GDM1 (cell line): ENCODE results near the gene SLC9A9.
"Not testable (repeated sequence)": the region's sequence is repeated elsewhere in the genome, so short reads cannot be mapped to it uniquely, and the experiment has no call there.

ENCODE experiments used
- DNase-seq: peaks from one replicate; lab custom pipeline; 2025; lab: John Stamatoyannopoulos, UW

The SLC9A9 gene

DNA sequence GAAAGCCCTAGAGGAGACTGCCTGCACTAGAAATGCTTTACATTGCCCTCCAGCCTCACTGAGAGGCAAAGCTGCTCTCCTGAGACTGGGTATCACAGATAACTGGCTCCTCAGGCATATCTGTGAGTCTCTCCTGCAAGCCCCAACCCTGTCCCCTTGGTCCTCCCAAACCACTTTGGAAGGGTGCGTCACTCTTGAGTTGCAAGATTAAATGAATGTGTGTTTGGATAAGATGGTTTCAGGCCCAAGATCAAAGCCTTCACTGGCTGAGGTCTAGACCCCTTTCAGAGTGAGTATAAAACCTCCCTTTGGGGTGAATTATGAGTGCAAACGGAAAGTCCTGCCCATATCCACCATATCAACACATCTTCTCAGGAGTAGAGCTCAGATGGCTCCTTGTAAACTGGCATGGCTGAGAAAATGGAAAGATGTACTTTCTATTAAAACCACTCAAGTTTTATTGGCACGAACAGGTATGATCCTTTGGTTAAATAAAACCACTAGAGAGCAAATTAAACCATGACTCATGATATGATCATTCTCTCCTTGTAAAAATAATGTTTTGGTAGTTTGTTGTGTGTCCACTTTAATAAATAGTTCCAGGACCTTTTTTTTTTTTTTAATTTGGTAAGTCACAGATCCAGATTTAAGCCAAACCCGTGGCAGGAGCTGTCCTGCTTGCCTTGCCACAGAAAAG lies 564.7 kb downstream of the SLC9A9 start:
- no peak for DNase-seq

DNA sequence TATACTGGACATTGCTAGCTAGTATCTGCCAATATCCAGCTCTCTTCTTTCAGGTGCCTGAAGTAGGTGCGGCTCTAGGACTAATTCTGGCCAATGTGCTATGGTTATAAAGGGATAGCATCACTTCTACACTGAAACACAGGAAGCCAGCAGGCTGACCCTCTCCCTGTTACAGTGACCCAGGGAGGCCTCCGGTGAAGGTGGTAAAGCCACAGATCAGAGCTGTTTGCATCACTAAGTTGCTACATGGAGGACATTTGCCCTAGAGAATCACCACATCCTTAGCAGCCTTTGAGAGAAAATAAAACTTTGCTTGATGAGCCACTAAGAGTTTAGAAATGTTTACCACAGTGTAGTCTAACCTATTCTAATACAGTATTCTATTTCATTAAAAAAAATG lies 567.3 kb downstream of the SLC9A9 start:
- DNase-seq = no peak

DNA sequence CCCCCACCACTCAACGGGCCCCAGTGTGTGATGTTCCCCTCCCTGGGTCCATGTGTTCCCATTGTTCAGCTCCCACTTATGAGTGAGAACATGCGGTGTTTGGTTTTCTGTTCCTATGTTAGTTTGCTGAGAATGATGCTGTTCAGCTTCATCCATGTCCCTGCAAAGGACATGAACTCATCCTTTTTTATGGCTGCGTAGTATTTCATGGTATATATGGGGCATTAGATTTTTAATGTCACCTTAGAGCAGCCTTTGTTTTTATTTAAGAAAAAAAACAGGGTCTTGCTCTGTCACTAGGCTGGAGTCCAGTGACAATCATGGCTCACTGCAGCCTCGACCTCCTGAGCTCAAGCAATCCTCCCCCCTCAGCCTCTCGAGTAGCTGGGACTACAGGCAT lies 568.7 kb downstream of the SLC9A9 start:
- DNase-seq = not testable (repeated sequence)

DNA sequence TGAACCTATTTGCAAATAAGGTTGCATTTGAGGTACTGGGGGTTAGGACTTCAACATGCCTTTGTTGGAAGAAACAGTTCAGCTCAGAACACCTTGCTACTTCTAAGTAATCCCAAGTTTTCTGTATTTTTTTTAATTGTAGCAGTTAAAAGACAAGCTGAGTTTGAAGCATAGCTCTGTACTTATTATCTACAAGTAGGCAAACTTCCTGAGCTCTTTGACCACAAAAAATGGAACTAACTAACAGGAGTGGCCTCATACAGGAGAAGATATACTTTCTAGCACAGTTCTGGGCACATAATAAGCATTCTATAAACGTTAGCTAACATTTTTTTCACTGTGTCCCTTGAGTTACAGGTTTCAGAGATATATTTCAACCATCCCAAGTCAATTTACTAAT lies 569.5 kb downstream of the SLC9A9 start:
- DNase-seq = no peak

DNA sequence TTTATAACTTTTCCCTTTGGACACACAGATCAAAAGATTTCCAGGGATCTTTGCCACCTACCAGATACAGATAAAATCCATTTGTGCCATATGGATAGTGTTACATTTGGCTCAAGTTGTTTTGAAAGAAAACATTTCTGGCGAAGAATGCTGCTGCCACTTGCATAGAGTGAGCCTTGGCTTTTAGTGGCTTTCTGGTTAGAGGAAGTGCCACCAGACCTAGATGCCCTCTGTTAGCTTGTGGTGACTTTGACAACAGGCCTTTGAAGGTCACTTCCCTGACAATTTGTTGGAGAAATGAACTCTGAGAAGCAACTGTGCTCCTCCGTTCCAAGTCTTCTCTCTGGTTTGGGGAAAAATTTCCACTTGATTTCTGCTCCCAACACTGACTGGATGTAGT lies 570.7 kb downstream of the SLC9A9 start:
- DNase-seq = no peak

DNA sequence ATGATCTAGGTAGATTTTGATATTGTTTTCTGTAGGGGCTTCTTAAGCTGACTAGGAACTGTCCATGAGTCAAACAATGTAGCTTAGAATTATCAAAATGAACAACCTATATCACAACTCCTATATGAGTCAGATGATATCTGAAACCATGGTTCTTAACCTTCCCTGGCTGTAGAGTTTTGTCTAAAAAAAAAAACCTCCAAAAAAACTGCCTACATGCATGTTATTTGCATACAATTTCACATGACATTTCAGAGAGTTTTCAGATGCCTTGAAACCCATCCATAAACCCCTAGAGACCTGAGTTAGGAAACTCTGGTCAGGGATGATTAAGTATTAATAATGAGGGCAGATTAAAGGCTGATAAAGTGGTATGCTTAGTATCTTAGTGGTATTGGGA lies 571.7 kb downstream of the SLC9A9 start:
- no peak for DNase-seq

DNA sequence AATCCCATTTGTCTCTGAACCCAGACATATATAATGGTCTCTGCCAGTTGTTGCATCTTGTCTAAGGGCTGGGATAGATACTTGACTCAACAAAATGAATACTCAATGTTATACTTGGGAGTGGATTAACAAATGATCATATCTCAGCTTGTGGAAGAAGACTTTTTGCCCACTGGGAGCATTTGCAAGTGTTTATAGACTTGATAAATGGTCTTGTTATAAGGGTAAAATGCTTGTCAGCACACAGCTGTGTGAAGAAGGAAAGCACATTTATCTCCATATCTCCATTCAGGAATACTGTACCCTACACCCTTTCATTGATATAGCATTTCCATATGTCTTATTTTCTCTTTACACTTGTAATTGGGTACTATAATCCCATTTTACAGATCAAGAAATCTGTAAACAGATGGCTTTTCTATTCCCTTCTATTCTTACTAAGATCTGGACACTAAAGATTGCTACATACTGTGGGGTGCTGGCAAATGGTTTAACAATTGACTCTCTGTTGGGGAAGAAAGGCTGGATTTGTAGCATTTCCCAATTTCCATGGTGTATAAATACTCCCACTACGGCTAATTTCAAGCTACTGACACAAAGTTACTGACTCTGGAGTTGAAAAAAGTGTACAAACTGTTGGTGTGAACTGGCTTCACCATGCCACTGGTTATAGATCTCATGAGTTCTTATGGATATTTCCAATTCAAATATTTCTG lies 574.1 kb downstream of the SLC9A9 start:
- DNase-seq = no peak

DNA sequence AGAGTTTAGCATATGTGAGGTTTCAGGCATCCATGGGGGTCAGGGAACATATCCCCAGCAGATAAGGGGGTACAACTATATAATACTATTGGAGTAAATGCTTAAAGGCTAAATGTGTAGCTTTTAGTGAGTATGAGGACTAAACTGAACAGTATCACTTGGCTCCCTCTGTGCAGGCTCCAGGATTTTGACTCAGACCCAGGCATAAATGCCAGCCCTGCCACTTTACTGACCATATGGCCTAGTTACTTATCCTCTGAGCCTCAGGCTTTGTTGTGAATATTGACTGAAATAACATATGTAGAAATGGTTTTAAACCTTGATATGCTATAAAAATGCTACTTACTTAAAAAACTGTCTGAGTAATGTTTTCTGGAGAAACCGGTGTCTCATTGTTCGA lies 577.1 kb downstream of the SLC9A9 start:
- DNase-seq = no peak

DNA sequence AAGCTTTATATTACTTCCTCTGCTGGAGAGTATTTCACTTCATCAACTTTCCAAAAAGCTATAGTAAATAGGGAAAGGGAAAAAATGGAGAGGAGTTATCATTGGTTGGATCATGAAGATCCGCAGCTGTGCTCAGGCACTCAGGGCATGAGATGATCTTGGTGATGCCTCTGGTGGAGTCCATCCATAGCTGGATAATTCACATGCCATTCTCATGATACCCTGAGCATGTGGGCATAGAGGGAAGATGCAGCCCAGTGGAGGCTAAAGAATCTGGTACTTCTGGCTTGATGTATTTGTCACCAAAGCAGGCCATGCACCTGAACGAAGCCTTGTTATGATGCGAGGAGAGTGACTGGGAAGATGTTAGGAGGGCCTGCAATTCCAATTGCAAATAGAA lies 578.5 kb downstream of the SLC9A9 start:
- DNase-seq = no peak

DNA sequence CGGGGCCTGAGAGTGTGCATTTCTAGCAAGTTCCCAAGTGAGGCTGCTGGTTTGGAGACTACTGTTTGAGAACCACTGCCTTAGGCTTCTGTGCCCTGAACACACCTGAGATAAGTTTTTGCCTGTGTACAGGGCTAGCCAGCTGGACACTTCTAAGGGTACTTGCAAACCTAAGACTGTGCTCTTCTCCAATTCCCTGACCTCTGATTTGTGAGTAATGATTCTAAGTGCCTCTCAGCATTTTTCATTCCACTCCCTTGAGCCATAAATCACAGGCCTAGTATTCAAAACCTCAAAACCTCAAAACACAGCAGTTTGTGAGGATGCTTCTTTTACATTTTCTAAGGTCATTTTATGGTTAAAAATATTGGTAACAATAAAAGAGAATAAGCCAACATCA lies 580.3 kb downstream of the SLC9A9 start:
- DNase-seq = no peak

DNA sequence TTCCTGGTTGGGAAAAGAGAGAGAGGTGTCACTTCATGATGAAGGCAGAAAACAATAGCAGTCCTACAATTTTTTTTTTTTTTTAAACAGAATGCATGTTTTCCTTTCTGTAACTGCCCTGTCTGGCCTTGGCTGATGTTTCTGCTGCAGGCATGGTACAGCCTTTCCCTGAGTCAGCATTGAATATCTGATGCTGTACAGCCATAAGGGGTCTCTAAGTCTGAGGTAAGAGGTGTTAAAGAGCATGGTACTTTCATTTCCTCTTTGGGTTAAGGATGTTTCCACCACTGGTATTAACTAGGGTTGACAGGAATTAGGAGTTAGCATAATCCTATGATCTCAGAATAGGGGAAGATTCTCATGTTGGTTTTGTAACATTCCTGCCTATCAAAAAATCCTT lies 581.3 kb downstream of the SLC9A9 start:
- DNase-seq = no peak

DNA sequence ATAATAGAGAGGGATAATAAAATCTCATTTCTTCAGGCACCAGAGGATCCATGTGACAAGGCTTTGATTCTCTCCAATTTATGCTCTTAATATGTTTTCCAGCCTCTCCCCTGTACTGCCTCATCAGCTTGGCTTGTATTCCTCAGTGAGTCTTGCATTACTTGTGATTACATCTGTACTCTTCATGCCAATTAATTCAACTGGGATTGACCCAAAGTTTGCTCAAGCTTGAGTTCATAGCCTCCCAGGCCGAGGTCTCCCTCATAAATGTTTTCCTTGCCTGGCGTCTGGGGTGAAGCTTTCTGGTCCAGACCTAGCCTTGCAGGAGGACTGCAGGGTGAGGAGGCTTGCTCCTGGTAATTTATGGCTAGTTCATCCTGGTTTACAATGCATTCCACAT lies 581.8 kb downstream of the SLC9A9 start:
- no peak for DNase-seq

DNA sequence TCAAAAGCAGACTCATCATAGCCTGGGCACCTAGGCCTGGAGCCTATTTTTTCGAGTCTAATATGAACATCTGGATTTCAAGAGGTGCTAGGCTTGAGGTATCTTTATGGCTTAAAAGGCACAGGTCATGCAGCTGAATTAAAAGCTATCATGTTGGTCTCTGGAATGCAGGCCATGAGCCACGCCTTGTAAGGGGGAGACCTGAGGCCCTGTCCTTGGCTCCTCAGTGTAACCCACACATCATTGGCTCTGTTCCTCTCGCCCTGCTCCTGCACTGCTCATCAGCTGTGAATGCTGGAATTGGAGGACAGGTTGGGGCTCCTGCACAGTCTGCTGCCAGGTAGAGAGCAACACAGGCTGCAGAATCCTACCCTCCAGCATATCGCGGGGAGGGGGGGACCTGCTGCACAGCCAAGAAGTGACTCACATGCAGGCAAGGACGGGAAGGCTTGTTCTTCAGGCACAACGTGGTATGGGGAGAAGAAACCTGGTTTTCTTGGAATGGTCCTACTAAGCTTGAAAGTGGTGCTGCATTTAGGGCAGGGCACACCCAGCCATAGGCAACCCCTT lies 582.7 kb downstream of the SLC9A9 start:
- no peak for DNase-seq

DNA sequence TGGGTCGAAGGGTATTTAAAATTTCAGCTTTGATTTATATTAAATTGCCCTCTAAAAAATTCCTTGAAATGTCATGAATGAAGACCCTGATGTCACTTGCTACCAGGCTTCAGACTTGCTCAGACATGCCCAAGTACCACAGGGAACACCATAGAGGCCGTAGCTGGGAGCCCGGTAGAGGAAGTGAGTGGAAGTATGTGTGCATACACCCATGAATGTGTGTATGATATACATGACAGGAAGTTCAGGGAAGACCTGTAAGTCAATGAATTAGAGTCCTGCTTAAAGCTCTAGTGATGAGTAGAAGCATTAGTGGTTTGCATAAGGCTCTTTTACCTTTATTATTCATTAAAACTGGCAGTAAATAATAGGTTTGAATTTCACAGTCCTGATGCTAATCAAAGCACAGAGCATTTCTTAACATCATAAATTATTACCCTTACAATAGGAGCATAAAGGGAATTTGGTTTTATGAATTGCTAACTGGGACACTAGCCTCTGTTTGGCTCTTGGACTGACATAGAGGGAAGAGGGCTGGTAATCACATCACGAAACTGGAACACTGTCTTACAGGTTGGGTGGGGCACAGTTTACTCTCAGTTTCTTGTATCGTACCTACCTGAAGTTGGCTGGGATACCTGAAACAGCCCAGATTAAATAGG lies 584.3 kb downstream of the SLC9A9 start:
- peak; percentile 18 for DNase-seq

DNA sequence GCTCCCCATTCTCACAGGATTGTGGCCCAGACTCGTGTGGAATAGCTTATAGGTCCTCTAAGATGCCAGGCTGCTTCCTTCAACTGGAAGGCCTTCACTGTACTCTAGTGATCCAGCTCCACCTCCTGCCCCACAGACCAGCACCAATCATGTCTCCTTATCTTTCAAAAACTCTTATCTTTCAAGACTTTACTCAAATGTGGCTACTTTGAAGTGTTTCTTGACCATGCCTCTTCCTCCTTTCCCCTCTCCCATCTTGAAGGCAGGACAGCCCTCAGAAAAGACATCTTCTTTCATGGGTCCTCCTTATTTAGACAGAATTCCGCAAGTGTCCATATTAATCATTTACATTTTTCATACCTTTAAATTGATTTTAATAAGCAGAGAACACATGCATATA lies 586.4 kb downstream of the SLC9A9 start:
- DNase-seq = no peak

DNA sequence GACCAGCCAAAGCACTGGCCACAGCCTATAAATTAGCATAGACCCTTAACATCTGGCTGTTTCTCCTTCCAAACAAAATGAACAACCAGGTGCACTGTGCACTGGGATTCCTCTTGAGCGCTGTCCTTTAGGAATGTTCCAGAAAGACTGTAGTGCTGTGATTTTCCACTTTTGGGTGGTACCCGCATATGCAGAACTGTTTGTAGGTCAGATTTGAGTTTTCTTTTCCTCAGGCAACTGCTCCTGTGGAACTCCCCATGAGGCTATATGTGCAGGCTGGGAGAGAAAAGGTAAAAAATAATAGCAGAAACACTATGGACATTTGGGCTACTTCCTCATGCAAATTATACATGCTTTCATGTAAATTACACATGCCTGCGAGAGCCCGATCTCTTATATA lies 589.6 kb downstream of the SLC9A9 start:
- no peak for DNase-seq

DNA sequence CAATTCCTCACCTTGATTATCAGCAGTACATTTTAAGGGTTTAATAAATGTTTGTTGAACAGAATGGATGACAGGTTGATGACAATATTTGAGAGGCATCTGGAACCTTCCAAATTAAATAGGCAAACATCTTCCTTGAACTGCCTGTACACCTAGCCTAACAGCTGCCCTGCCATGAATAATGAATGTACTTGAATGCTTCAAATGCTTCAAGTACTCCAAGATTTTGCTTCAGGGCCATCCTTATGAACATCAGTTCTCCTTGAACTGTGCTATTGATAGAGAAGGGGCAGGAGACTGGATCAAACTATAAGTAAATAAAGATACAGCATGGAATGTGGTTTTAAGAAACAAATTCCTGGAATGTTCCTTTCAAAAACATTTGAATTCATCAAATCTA lies 591.9 kb downstream of the SLC9A9 start:
- DNase-seq = no peak

DNA sequence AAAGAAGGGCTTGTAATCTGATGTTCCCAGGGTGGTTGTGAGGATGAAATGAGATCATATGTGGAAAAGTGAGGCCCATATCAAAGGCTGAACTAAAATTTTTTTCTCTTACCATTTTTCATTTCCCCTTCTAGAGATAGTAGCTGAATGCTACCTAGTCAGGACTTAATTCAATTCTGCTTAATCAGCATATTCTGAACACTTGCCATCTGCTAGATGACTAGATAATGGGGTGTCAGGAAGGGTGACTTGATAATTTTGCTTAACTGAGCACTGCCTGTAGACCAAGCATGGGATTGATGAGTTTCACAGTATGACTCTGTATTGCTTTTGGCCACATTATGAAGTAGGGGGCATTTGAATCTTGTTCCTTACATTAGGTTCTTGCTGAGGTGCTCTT lies 592.5 kb downstream of the SLC9A9 start:
- DNase-seq = no peak

DNA sequence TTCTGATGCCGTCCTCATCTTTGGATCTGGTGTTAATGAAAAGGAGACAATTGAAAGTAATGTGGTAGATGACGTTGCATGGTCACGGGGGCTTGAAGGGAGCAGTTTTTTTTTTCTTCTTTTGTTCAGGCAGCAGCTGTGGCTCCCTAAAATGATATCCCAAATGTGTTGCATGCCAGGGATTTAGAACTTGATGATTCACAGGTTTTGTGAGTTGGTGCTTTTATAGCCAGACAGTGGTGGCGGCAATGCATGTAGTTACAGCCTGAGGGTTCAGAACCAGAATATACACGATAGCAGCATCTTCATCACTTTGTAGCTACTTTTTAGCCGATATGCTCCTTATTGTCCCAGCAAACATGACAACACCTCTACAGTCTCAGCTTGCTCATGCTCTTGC lies 595.3 kb downstream of the SLC9A9 start:
- DNase-seq = no peak

DNA sequence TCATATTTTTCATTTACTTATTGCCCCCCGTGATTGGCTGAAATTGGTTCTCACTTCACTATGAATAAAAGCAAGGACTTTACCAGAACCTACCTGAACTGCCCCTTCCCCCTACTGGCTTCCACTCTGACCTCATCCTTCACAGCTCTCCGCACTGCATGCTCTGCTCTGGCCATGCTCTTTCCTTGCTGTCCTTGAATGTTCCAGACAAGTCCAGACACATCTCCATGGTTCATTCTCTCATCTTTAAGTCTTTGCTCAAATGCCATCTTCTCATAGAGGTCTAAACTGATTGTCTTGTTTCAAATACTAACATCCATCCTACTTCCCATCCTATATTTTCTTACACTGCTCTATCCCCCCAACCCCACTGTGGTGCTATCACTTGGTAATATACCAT lies 599.3 kb downstream of the SLC9A9 start:
- DNase-seq = no peak

DNA sequence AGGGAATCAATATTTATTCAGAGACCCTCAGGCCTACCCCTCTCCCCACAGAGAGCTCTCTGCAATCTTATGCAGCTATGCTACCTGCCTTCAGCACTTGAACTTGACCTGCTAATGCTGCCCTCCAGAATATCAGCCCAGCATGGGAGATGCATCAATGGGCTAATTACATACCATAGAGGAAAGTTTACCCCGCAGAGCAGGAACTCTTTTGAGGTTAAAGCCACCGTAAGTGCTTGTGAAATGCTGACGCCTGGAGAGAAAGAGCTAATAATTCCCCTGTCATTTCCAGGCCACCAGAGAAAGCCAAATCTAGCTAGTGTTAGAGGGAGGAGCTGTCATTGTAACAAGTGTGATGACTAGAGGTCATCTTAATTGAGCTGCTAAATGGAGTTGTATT lies 601.2 kb downstream of the SLC9A9 start:
- no peak for DNase-seq

DNA sequence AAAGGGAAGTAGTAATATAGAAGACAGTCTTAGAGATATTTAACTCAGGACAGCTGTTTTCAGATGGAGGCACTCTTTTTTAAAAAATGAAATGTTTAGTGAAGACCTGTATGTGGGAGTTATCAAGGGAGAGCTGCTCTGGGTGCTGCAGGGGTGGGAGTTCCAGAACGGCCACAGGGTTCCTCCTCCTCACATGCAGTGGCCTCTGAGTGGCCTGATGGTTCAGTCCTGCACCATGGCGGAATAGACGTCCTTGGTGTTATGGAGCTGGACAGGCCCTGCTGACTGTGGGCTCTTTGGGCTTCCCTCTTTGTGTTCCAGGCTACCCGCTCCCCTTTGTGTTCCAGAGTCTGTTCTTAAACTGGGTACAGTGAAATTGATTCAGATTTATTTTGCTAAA lies 602.6 kb downstream of the SLC9A9 start:
- no peak for DNase-seq

DNA sequence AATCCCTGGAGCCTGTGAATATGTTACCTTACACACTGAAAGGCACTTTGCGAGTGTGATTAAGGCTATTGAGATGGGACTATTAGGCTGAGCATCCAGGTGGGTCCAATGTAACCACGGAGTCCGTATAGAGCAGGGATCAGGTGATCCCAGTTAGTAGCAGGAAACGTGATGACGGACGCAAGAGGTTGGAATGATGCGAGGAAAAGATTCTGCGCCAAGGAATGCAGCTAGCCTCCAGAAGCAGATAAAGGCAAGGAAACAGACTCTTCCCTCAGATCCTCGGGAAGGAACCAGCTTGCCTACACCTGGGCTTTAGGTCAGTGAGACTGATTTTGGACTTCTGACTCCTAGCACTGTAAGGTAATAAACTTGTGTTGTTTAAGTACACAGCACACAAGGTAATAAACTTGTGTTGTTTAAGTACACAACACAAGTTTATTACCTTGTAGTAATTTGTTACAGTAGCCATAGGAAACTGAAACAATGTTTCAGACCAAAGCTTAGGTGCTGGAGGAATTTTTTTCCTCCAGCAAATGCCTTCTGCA lies 603.7 kb downstream of the SLC9A9 start:
- DNase-seq = no peak
